Measurements from ENCODE around the gene CDK11B. TPM values are rescaled to one million over a fixed set of nuclear protein-coding genes. Genes with fewer than 3 reads are reported as not detected.

CDK11B gene
- polyA plus RNA-seq, 3 donors: 38.5 to 44.2 (median 42.7) TPM

DNA sequence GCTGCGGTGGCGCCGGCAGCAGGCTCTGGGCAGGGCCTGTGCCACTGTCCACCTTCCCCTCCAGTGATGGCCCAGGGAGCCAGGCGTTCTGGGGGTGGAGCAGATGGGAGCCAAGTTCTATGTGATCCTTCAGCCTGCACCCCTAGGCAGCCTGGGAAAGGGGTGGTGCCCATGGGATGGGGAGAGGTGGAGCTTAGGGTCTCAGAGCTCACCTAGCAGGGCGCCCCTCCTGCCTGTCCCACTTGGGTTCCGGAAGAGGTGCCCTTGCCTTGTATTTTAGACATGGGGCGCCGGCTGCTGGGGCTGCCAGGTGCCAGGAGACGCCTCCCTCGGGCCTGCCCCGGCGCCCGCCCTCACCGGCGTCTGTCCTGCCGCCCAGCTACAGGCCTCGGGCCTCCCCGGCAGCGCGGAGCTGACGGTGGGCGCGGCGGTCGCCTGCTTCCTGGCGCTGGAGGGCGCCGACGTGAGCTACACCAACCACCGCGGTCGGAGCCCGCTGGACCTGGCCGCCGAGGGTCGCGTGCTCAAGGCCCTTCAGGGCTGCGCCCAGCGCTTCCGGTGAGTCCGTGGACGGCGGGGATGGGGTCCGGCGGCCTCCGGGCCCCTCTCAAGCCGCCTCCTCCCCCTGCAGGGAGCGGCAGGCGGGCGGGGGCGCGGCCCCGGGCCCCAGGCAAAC lies 29.9 kb downstream of the CDK11B start:
- no peak for DNase-seq

DNA sequence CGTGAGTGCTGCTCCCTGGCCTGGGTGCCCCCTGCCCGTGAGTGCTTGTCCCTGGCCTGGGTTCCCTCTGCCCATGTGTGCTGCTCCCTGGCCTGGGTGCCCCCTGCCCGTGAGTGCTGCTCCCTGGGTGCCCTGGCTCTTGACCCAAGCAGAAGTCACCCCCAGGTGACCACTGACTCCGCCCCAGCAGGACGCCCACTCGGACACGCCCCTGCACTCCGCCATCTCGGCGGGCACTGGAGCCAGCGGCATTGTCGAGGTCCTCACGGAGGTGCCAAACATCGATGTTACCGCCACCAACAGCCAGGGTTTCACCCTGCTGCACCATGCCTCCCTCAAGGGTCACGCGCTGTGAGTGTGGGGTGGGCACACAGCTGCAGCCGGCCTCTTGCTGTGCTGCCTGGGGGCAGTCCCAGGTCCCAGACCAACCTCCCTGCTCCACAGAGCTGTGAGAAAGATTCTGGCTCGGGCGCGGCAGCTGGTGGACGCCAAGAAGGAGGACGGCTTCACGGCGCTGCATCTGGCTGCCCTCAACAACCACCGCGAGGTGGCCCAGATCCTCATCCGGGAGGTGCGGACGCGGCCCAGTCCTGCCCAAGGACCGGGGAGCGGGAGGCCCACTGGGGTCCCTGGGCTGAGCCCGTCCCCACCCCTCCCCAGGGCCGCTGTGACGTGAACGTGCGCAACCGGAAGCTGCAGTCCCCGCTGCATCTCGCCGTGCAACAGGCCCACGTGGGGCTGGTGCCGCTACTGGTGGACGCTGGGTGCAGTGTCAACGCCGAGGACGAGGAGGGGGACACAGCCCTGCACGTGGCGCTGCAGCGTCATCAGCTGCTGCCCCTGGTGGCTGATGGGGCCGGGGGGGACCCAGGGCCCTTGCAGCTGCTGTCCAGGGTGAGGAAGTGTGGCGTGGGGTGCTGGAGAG lies 30.7 kb downstream of the CDK11B start:
- no peak for DNase-seq

DNA sequence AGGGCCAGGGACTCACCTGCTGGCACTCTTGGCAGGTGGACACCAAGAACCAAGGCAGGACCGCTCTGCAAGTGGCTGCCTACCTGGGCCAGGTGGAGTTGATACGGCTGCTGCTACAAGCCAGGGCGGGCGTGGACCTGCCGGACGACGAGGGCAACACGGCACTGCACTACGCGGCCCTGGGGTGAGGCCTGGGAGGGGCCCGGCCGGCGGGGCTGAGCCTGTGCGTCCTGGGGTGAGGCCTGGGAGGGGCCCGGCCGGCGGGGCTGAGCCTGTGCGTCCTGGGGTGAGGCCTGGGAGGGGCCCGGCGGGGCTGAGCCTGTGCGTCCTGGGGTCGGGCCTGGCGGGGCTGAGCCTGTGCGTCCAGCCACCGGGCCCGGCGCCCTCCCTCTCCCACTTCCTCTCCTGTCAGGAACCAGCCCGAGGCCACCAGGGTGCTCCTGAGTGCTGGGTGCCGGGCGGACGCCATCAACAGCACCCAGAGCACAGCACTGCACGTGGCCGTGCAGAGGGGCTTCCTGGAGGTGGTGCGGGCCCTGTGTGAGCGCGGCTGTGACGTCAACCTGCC lies 31.5 kb downstream of the CDK11B start:
- no peak for DNase-seq

DNA sequence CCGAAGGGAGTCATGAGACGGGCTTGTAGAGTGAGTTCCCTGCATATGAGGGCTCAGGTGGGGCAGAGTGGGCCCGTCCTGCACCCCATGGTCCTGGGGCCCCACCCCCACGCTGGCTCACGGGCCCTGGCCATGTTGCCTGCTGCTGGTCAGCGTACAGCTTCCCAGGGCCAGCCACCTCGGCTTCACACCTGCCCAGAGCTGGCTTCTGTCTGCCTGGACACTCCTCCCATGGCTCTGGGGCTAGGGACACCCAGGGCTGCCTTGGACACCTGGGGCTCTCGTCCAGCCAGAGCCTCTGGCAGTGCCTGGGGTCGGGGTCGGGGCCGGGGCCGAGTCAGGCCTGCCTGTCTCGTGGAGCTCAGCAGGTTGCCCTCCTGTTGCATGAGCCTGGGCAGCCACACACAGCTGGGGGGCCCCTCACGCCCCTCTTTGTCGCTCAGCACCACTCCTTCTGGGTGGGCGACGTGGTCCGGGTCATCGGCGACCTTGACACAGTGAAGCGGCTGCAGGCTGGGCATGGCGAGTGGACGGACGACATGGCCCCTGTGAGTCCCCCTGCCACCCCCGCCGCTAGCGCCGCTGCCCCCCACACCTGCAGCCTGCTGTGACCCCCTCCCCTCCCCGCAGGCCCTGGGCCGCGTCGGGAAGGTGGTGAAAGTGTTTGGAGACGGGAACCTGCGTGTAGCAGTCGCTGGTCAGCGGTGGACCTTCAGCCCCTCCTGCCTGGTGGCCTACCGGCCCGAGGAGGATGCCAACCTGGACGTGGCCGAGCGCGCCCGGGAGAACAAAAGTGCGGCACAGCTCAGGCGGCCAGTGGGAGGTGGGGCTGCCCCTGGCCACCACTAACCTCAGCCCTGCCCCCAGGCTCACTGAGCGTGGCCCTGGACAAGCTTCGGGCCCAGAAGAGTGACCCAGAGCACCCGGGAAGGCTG lies 32.3 kb downstream of the CDK11B start:
- DNase-seq: no peak

DNA sequence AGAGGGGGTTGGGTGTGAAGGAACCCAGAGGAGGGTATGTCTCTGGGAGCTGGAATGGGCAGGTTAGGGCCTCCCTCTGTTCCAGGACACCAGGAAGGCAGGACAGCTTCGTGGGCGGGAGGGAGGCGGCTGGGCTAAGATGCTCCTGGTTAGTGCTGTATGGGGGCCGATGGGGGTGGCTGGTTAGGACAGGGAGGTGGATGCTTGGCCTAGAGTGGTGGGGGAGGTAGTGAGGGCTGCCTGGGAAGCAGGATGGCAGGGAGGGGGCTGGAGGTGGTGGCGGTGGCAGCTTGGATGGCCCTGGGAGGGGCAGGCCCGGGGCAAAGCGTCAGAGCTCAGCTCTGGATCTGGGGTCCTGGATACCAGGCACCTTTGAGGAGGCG lies 33.0 kb downstream of the CDK11B start:
- no peak for DNase-seq

DNA sequence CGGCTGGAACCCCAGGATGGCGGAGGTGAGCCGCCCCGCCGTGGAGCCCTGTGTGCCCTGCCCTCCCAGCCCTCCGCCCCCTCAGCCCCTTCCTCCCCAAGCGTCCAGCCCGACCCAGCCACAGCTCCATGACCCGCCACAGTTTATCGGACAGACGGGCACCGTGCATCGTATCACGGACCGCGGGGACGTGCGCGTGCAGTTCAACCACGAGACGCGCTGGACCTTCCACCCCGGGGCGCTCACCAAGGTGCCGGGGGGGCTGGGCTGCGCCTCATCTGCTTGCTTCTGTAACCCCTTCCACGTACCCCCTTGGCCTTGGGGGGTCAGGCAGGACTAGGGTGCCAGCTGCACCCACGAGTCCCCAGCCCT lies 33.4 kb downstream of the CDK11B start:
- DNase-seq: no peak

DNA sequence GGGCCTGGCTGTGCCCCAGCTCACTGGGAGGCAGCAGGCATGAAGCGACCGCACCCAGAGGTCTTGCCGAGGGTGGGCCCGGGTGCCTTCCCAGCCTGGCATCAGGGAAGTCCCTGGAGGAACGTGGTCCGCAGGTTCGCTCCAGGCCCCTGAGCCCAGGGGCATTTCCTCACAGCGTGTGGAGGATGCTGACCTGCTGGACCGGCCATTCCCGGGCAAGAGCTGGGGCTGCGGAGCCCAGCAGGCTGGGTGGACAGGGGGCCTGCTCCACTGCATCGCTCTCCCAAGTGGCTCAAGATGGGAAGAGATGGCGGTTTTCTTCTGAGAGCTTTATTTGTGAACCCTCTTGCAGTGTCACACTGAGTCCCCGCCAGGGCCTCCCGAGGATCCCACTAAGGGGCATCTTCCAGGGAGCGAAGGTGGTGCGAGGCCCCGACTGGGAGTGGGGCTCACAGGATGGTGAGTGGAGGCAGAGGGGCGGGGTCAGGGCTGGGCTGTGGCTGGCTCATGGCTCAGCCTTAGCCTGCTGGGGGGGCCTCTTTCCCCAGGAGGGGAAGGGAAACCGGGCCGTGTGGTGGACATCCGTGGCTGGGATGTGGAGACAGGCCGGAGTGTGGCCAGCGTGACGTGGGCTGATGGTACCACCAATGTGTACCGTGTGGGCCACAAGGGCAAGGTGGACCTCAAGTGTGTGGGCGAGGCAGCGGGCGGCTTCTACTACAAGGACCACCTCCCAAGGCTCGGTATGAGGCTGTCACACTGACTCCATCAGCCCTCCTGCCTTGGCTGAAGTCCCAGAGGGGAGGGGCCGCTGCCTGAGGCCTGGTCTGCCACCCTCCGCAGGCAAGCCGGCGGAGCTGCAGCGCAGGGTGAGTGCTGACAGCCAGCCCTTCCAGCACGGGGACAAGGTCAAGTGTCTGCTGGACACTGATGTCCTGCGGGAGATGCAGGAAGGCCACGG lies 34.1 kb downstream of the CDK11B start:
- no peak for DNase-seq

DNA sequence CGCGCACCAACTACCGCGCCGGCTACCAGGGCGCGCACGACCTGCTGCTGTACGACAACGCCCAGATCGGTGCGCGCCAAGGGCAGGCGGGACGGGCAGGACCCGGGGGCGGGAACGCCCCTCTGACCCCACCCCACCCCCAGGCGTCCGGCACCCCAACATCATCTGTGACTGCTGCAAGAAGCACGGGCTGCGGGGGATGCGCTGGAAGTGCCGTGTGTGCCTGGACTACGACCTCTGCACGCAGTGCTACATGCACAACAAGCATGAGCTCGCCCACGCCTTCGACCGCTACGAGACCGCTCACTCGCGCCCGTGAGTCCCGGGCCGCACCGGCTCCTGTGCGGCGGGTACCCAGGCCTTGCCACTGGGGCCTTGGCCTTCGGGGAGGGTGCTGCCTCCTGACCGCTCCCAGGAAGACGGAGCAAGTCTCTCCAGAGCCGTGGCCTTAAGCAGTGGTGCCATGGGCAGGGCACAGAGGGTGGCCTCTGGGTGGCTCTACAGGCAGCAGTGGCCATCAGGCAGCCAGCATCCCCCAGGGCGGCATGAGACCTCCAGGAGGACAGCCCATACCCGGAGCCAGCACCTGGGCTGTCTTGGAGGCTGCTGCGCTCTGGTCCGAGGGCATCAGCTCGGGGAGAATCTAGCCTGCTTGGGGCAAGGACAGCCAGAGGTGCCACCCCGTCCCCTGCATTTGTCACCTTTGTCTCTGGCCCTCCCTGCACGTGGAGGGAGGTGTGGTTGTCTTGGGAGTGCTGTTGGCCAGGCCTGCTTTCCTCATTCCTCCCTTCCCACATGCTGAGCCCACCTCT lies 35.0 kb downstream of the CDK11B start:
- DNase-seq: no peak

DNA sequence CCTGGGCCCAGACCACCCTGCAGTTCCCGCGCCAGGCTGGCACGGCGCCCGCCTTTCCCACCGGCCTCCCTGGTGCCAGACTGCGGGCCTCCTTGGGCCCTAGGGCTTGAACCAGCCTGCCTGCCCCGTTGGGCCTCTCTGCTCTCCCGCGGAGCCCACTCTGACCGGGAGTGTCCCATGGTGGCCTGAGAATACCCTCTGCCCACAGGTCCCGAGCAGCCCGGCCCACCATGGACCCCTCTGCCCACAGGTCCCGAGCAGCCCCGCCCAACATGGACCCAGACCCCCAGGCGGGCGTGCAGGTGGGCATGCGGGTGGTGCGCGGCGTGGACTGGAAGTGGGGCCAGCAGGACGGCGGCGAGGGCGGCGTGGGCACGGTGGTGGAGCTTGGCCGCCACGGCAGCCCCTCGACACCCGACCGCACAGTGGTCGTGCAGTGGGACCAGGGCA lies 35.6 kb downstream of the CDK11B start:
- no peak for DNase-seq

DNA sequence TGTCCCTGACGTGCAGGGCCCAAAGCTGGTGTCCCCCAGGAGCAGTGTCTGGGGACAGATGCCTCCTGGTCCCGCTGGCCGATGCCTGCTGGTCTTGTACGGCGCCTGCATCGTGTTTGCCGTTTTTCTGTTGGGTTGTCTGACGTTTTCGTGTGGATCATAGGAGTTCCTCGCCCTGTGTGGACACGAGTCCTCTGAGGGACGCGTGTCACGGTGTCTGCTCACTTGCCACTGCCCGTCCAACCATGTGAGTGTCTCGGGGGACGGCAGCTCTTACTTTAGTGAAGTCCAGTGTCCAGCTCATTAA lies 36.1 kb downstream of the CDK11B start:
- no peak for DNase-seq

DNA sequence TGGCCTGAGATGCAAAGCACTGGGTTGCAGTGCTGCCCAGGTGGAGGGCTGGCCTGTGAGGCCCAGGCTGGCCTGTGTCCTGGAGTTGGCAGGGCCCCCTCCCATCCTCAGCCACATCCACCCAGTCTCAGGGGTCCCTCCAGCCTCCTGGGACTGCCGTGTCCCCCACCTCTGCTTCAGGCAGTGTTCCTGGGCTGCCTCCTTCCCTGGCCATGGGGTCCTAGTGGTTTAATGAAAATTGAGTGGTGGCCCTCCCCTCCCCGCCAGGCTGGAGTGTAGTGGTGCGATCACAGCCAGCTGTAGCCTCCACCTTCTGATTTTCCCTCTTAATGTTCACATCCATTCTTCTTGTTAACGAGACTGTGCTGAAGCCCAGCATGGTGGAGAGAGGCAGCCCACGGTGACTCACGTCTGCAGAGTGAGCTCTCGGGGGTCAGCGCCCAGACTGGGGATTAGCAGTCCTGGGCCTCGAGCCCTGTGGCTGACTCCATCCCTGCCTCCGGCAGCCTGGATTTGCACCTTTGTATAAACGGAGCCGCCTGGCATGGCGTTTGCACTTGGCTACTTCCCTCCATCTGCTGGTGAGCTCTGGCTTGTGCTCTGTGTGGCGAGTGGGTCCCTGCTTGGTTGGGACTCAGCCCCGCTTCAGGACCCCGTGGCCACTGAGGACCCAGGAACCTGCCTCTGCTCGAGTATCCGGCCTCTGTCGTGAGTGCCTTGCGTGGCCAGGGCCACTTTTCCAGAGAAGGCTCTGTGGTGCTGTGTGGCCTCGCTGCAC lies 36.6 kb downstream of the CDK11B start:
- DNase-seq: no peak

DNA sequence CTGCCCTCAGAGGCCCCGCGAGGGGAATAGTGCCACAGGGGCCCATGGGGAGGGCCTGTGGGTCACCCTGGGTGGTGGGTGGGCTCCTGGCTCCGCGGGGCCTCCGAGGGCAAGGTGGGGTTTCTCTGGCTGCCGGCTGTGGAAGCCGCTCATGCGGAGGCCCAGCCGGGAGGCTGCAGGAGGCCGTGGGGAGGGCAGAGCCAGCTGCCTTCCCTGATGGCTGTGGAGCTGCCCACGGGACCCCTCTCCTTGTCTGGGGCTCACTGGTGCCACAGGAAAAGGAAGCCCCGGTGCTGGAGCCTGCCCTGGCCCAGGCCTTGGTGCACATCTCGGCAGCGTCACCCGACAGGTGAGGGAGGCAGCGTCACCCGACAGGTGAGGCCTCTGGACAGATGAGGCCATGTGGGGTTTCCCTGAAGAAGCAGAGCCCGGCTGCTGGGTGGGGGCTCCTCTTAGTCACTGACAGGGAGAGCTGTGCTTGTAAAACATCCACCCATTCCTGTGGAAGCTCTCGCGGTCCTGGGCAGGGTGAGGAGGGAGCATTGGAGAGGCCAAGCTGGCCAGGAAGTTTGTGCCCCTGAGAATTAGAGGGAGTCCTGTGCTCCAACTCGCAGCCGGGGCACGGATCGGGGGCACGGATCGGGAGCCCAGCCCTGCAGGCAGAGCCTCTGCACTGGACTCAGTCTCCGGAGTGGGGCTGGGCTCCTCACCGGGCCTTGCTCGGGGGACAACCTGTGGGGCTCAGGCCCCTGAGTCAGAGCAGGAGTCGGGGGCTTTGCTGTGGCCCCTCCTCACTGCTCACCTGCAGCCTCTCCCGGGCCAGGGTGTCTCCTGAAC lies 37.4 kb downstream of the CDK11B start:
- DNase-seq: no peak

DNA sequence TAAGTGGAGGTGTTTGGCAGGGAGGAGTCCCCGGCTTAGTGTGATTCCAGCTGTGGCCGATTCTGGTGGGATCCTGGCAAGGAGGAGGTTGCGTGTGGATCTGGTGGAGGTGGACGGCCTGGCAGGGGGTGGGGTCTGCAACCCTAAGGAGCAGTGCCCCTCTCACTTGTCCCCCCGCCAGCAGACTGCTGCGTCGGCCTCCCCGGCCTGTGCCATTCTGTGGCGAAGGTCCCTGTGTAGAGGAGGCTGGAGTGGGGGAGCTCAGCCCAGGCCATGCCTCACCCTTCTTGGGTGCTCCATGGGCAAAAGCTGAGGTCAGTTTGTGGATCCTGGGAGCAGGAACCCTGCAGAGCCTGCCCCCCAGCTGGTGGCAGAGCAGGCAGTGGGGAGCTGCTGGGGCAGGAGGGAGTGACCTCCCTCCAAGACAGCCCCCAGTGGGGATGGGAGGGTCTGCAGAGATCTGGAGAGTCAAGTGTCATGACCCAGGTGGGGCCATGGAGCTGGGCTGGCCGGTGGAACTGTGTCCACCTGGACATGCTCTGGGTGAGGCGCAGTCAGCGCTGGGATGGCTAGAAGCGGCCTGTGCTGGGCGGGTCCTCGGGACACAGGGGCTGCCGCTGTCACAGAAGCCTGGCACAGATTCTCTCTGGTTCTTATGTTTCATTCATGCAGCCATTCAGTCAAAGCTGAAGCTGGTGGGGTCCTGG lies 38.2 kb downstream of the CDK11B start:
- DNase-seq: no peak

DNA sequence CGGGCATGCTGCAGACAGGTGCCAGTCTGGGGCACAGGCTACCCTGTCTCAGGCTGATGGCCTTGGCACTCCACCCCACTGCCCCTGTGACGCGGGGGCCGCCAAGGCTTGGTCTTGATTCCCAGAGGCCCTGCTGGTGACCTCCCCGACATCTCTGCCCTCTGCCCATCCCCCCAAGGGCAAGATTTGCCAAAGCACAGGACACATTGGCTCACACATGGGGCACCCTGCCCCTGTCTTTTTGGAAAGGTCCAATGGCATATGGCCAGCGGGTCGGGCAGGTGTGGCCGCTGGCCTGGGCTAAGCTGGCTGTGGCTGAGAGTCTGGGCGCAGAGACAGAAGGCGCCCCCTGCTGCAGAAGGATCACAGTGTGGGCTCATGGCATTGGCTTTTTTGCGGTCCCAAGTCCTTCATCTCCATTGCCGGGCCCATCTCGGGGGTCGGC lies 38.9 kb downstream of the CDK11B start:
- DNase-seq: no peak

DNA sequence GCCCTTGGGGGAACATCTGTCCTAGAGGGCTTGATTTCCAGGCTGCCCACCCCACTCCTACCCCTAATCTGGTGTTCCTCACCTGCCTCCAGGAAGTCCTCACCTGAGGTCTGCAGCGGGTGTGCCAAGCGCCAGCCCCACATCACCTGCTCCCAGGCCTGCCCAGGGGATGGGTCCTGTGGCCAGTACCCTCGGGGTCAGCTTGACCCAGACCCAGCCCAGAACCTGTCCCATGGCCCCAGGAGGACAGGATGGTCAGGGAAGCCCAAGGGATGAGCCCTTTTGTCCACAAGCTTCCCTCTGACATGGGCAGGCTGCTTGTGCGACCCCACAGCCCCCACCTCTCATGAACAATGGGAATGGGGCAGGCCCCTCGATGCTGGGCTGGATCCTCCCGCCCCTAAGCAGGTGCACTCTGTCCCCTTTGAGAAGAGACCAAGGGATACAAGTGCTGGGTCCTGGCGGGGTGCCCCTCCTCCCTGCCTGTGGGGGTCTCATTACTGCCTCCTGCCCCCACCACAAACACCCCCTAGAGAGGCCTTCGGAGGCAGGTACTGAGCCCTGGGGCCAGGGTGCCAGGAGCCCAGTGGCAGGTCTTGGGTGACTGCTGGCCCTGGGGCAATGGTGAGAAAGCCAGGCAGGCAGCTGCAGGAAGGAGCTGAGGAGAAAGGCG lies 40.3 kb downstream of the CDK11B start:
- DNase-seq: no peak

DNA sequence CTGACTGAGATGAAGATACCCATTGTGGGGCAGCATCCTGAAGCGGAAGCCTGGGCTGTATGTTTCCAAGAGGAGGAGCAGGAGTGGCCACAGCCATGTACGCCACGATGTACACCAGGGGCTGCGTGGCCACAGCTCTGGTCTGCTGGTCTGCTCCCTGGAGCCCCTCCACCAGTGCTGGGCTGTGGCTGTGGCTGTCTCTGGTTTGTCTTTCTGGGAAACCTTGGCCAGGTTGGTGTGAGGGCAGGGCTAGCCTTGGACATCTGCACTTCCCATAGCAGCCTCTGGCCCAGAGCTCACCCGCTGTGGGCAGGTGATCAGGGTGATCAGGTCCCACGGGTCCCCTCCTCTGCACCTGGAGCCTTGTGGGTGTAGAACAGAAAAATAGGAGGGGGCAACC lies 40.9 kb downstream of the CDK11B start:
- no peak for DNase-seq

DNA sequence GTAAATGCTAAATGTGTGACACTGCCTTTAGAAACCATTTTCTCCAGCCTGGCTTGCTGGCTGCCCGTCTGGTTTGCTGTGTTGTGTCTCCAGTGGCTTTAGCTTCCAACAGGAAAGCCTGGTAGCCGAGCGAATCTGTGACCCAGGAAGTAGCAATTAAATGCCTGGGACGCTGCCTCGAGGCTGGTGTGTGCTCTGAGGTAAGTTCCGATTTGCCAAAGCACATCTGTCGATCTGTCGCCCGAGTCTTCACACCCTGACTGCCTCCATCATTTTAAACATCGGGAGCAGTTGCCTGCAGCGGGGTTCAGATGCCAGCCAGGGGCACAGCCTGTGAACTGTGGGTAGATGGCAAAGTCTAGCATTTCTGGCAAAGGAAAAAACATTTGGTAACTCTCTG lies 41.3 kb downstream of the CDK11B start:
- no peak for DNase-seq

All from renal pelvis (tissue), 4 donors.